Neuronal stem cell (in vitro differentiated cells): ENCODE results near the gene KIAA1671.

Experiments
- DNase-seq: peaks from one replicate; pipeline ENCODE4 v3.0.0-alpha.2; 2013; ENCODE audit warnings: low spot score
- H2AFZ ChIP-seq: one replicate; pipeline ENCODE4 v1.6.1; 2013; ENCODE audit warnings: mild to moderate bottlenecking, low read length, inconsistent platforms
- H2AK5ac ChIP-seq: 2 replicates; pipeline ENCODE4 v1.6.1; 2013; ENCODE audit warnings: low read depth, mild to moderate bottlenecking, inconsistent platforms, low read length, moderate library complexity, mixed read lengths
- H2BK120ac ChIP-seq: 2 replicates; pipeline ENCODE4 v1.6.1; 2013; ENCODE audit warnings: low read depth, mild to moderate bottlenecking, inconsistent platforms, low read length, moderate library complexity, mixed read lengths
- H2BK12ac ChIP-seq: one replicate; pipeline ENCODE4 v1.6.1; 2013; ENCODE audit warnings: low read length, inconsistent platforms
- H2BK15ac ChIP-seq: 2 replicates; pipeline ENCODE4 v1.6.1; 2013; ENCODE audit warnings: mild to moderate bottlenecking, low read length, inconsistent platforms, mixed read lengths
- H2BK5ac ChIP-seq: one replicate; pipeline ENCODE4 v1.6.1; 2013; ENCODE audit warnings: inconsistent platforms, mild to moderate bottlenecking, low read length, moderate library complexity
- H3K14ac ChIP-seq: one replicate; pipeline ENCODE4 v1.6.1; 2013; ENCODE audit warnings: low read length, inconsistent platforms
- H3K18ac ChIP-seq: 2 replicates; pipeline ENCODE4 v1.6.1; 2013; ENCODE audit warnings: low read length, inconsistent platforms
- H3K23ac ChIP-seq: 2 replicates; pipeline ENCODE4 v1.6.1; 2013; ENCODE audit warnings: low read depth, mild to moderate bottlenecking, mixed read lengths, low read length, inconsistent platforms; ENCODE audit not compliant: poor library complexity
- H3K27ac ChIP-seq: replicated peaks from 3 replicates; pipeline ENCODE4 v1.5.1; 2013; ENCODE audit warnings: low read length, inconsistent platforms
- H3K27me3 ChIP-seq, 3 experiments: 2 replicates each; pipeline ENCODE4 v1.6.1; 2013; ENCODE audit warnings: low read length in 3 of 3, mild to moderate bottlenecking in 2 of 3, inconsistent platforms in 1 of 3, low read depth in 1 of 3, mixed read lengths in 1 of 3, moderate library complexity in 1 of 3; ENCODE audit not compliant: control insufficient read depth in 3 of 3, insufficient read depth in 3 of 3
- H3K36me3 ChIP-seq, 2 donors: replicated peaks in 1 of 2; 2 replicates each; pipeline ENCODE4 v1.6.1; 2013; ENCODE audit warnings: low read length in 2 of 2; ENCODE audit not compliant: control insufficient read depth in 2 of 2, insufficient read depth in 2 of 2
- H3K4ac ChIP-seq: 2 replicates; pipeline ENCODE4 v1.6.1; 2013; ENCODE audit warnings: inconsistent platforms, mild to moderate bottlenecking, low read length, moderate library complexity
- H3K4me1 ChIP-seq, 2 donors: 1 replicate in 1 of 2; 2 replicates in 1 of 2; pipeline ENCODE4 v1.6.1; 2013; ENCODE audit warnings: low read length in 2 of 2, low read depth in 1 of 2; ENCODE audit not compliant: control insufficient read depth in 2 of 2, insufficient read depth in 1 of 2
- H3K4me2 ChIP-seq: one replicate; pipeline ENCODE4 v1.6.1; 2013; ENCODE audit warnings: mild to moderate bottlenecking, low read length, inconsistent platforms; ENCODE audit not compliant: insufficient read depth, poor library complexity, severe bottlenecking
- H3K4me3 ChIP-seq, 2 donors: 2 replicates each; pipeline ENCODE4 v1.5.1; 2013; ENCODE audit warnings: low read length in 2 of 2, mild to moderate bottlenecking in 2 of 2, inconsistent platforms in 1 of 2, moderate library complexity in 1 of 2
- H3K79me1 ChIP-seq: one replicate; pipeline ENCODE4 v1.6.1; 2013; ENCODE audit warnings: low read depth, mild to moderate bottlenecking, inconsistent platforms, low read length, moderate library complexity
- H3K9ac ChIP-seq: one replicate; pipeline ENCODE4 v1.6.1; 2013; ENCODE audit warnings: mild to moderate bottlenecking, low read depth, low read length, inconsistent platforms; ENCODE audit not compliant: poor library complexity
- H3K9me3 ChIP-seq, 2 donors: replicated peaks in 1 of 2; 2 replicates each; pipeline versions ENCODE3 to v1.6.1; 2013; ENCODE audit warnings: low read length in 2 of 2, mild to moderate bottlenecking in 2 of 2, inconsistent platforms in 1 of 2, low read depth in 1 of 2, mixed read lengths in 1 of 2, moderate library complexity in 1 of 2; ENCODE audit not compliant: control insufficient read depth in 2 of 2, insufficient read depth in 1 of 2
- H4K8ac ChIP-seq: one replicate; pipeline ENCODE4 v1.6.1; 2013; ENCODE audit warnings: low read depth, mild to moderate bottlenecking, inconsistent platforms, low read length, moderate library complexity
- H4K91ac ChIP-seq: one replicate; pipeline ENCODE4 v1.6.1; 2013; ENCODE audit warnings: low read length, low read depth, mild to moderate bottlenecking, inconsistent platforms; ENCODE audit not compliant: poor library complexity
- WGBS, 2 donors: extraction: QIAGEN DNeasy Blood & Tissue Kit; methylation state at CpG; one replicate each; pipeline ENCODE4 v1.1.7; 2013; ENCODE audit warnings: missing lambda C conversion rate in 2 of 2, mixed read lengths in 1 of 2; ENCODE audit not compliant: insufficient read length in 2 of 2, insufficient replicate concordance in 1 of 2; ENCODE audit errors: extremely low coverage in 2 of 2; 5-methylcytosine and 5-hydroxymethylcytosine counted together

The KIAA1671 gene

DNA sequence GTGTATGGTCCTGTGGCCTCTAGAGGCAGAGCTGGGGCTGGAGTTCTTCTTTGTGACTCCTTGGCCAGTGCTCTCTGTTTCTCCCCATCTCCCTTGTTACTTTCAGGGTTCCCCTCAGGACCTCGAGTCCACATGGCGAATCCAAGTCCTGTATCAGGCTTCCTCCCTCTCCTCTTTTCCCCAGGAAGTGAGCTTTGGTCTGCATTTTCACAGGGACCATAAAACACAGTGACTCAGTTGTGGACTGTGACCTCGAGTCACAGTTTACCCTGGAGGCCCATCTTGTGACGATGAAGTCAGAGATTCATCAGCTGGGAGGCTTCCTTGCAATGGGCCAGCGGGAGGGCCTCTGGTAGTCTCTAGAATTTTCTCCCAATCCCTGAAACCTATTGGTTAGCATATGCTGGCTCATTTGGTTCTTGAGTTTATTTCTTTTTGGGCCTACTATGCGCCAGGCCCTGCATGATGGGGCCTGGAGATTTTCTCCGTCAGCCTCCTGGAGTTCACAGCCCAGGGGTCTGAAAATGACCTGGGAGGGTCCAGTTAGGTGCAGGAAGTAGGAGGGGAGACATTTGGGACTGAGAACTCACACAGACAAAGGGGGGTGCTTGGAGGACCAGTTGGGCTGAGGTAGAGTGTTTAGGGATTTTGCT, 100.8 kb downstream of the KIAA1671 start:
- H3K14ac ChIP-seq = no peak overlapping the region
- H3K4me3 ChIP-seq = no peak overlapping the region
- no peak overlapping the region for H4K91ac ChIP-seq
- WGBS, 2 donors = no CpG with 5 or more reads among the region's 7 CpGs
- H3K9me3 ChIP-seq = peaks cover 12 to 15% of the 10 kb centered on the region in 2 donors
- H2BK15ac ChIP-seq = no peak overlapping the region
- H2BK120ac ChIP-seq = no peak overlapping the region
- no peak overlapping the region for H3K9ac ChIP-seq
- no peak overlapping the region for H3K27ac ChIP-seq
- DNase-seq = no peak
- no peaks in the 10 kb centered on the region for H3K27me3 ChIP-seq
- H3K36me3 ChIP-seq = peaks cover 30 to 37% of the 10 kb centered on the region in 2 donors
- H2BK12ac ChIP-seq = no peak overlapping the region
- H2AK5ac ChIP-seq = no peak overlapping the region
- H3K23ac ChIP-seq = no peak overlapping the region
- H3K4me1 ChIP-seq = peaks cover 0 to 2% of the 10 kb centered on the region in 2 donors
- H2BK5ac ChIP-seq = no peak overlapping the region
- no peak overlapping the region for H4K8ac ChIP-seq
- no peak overlapping the region for H3K18ac ChIP-seq
- H3K4me2 ChIP-seq = no peak overlapping the region
- H3K4ac ChIP-seq = no peak overlapping the region
- H3K79me1 ChIP-seq = no peaks in the 10 kb centered on the region
- no peak overlapping the region for H2AFZ ChIP-seq

DNA sequence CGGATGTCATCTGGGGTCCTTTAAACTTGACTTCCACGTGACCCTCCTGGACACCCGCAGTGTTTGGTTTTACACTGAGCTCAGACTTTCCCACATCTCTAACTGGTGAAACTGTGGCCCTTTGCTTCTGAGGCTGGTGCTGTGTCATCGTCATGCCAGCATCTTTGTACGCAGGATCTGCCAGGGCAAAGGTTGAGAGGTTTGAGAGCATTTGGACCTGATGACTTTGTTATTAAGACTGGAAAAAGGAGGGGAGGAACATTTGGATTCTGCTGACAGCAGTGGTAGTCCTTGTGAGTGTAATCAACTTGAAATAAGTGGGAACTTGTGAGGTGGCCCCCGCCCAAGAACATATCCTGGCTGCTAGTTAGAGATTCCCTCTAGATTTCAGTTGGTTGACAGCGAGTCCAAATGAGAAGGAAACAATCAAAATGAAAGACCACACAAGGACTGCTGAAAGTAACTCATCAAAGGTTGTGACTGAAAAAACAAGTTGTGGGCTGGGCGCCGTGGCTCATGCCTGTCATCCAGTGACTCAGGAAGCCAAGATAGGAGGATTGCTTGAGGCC, 102.5 kb downstream of the KIAA1671 start:
- H2BK5ac ChIP-seq = no peak overlapping the region
- H3K9ac ChIP-seq = no peak overlapping the region
- no CpG with 5 or more reads among the region's 9 CpGs for WGBS, 2 donors

DNA sequence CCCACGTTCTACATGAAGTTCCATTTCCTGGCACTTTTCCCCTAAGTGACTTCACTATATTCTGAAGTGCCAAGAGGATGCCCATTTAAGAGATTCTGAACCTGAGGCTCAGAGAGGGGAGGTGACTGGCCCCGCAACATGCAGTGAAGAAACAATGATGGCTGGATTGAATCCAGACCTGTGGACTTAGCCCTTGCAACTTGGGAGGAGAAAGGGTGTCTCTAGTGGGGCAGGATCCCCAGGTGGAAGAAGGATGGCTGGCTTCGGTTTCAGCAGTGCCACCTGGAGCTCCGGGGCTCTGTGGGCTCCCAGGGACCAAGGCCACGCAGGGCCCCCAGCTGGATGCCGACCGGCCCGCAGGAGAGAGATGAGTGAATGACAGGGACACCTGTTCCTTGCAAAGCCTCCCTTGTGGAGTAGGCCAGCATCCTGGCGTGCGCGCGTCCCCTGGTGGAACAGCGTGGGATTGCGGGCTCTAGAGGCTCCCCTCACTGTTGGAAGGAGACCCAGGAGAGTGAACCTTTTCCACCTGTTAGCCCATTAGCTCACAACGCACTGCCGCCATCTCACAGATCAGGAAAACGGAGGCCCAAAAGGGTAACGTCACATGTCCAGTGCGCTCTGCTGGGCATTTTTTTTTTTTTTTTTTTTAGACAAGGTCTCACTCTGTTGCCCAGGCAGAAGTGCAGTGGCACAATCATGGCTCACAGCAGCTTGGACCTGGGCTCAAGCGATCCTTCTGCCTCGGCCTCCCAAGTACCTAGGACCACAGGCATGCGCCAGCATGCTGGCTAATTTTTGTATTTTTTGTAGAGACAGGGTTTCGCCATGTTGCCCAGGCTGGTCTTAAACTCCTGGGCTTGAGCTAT, 104.7 kb downstream of the KIAA1671 start:
- peak overlapping the region; percentile 50 for H3K23ac ChIP-seq
- peak overlapping the region; percentile 27 for H3K18ac ChIP-seq
- H2BK15ac ChIP-seq = no peak overlapping the region
- peak overlapping the region; percentile 52 for H2AK5ac ChIP-seq
- H3K4ac ChIP-seq = no peak overlapping the region
- no peak overlapping the region for H3K27ac ChIP-seq
- peak overlapping the region; percentile 30 for H3K9ac ChIP-seq
- H2BK12ac ChIP-seq = no peak overlapping the region
- no peaks in the 10 kb centered on the region for H3K79me1 ChIP-seq
- no peak overlapping the region for H2BK120ac ChIP-seq
- no peak overlapping the region for H3K4me2 ChIP-seq
- no peak overlapping the region for H2AFZ ChIP-seq
- H3K36me3 ChIP-seq = peaks cover 5 to 6% of the 10 kb centered on the region in 2 donors
- no peak overlapping the region for H4K91ac ChIP-seq
- no peak overlapping the region for H2BK5ac ChIP-seq
- no CpG with 5 or more reads among the region's 23 CpGs for WGBS, 2 donors
- peak overlapping the region; percentile 53 for H4K8ac ChIP-seq
- DNase-seq = peak; percentile 67
- no peaks in the 10 kb centered on the region for H3K9me3 ChIP-seq
- no peak overlapping the region for H3K4me3 ChIP-seq
- no peaks in the 10 kb centered on the region for H3K27me3 ChIP-seq
- no peak overlapping the region for H3K14ac ChIP-seq
- H3K4me1 ChIP-seq = peaks cover 6 to 11% of the 10 kb centered on the region in 2 donors

More for the DNA sequence above, 102.5 kb downstream of the KIAA1671 start:
- no peak overlapping the region for H3K4me2 ChIP-seq
- H3K79me1 ChIP-seq = no peaks in the 10 kb centered on the region
- no peak overlapping the region for H2BK12ac ChIP-seq
- no peak overlapping the region for H2BK120ac ChIP-seq
- H2BK15ac ChIP-seq = no peak overlapping the region
- H3K27me3 ChIP-seq = no peaks in the 10 kb centered on the region
- H3K27ac ChIP-seq = no peak overlapping the region
- H2AK5ac ChIP-seq = no peak overlapping the region
- H4K91ac ChIP-seq = no peak overlapping the region
- peaks cover 10 to 11% of the 10 kb centered on the region in 2 donors for H3K9me3 ChIP-seq
- H4K8ac ChIP-seq = no peak overlapping the region
- H2AFZ ChIP-seq = no peak overlapping the region
- no peak overlapping the region for H3K14ac ChIP-seq
- no peak overlapping the region for H3K18ac ChIP-seq
- DNase-seq = no peak
- no peak overlapping the region for H3K4ac ChIP-seq
- no peak overlapping the region for H3K23ac ChIP-seq
- peaks cover 20 to 27% of the 10 kb centered on the region in 2 donors for H3K36me3 ChIP-seq
- H3K4me1 ChIP-seq = peaks cover 0 to 2% of the 10 kb centered on the region in 2 donors
- H3K4me3 ChIP-seq = no peak overlapping the region

DNA sequence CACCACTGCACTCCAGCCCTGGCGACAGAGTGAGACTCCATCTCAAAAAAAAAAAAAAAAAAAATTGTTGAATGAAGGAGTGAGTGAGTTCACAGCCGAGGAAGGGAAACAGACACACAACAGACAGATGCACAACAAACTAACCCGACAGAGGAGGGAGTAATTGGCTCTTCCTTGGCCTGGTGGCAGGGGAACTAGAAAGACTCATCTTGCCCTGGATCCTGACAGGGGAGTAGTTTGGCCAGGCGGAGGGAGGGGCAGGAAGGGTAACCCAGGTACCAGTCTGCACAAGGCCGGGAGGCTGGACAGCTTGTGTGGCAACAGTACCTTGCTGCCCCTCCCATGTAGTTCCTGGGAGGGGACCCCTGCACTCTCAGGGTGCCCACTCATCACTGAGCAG, 106.9 kb downstream of the KIAA1671 start:
- Histone ChIP-seq H2AFZ (no peak overlapping the region), H2BK15ac (no peak overlapping the region), H3K36me3 (no peaks in the 10 kb centered on the region), H2BK5ac (no peak overlapping the region), H3K18ac (peak overlapping the region; percentile 70), H3K79me1 (no peaks in the 10 kb centered on the region), H2BK120ac (no peak overlapping the region), H4K91ac (peak overlapping the region; percentile 57), H3K9ac (peak overlapping the region; percentile 73), H3K9me3 (no peaks in the 10 kb centered on the region), H3K4me3 (no peak overlapping the region), H2AK5ac (no peak overlapping the region), H3K4me1 (peaks cover 10 to 14% of the 10 kb centered on the region in 2 donors), H3K23ac (no peak overlapping the region), H4K8ac (no peak overlapping the region), H3K14ac (no peak overlapping the region), H3K4ac (no peak overlapping the region), H3K27me3 (no peaks in the 10 kb centered on the region), H2BK12ac (peak overlapping the region; percentile 46), H3K4me2 (no peak overlapping the region), H3K27ac (no peak overlapping the region)
- WGBS, 2 donors = no CpG with 5 or more reads among the region's 5 CpGs
- no peak for DNase-seq
